ENCODE measurements around the gene FILIP1. TPM values are rescaled to one million over a fixed set of nuclear protein-coding genes. Genes with fewer than 3 reads are reported as not detected.

Gene FILIP1
- total RNA-seq, 1 experiment from 2014 or later, result 2.9 TPM

- H3K27ac Mint-ChIP-seq, result no peak overlapping the region
- POLR2A ChIA-PET, result interaction anchor here (1.1 kb wide), 1 partner anchor 33 kb away, joined by 3 read pairs; no protein-coding TSS in a partner anchor
- no peaks in the 10 kb centered on the region; the same call in 1 of the 2 replicates for H3K27me3 Mint-ChIP-seq (ENCODE audit: low read depth)
- no peaks in the 10 kb centered on the region for H3K9me3 Mint-ChIP-seq
- H3K4me3 Mint-ChIP-seq, result peak overlapping the region; percentile 81
- CTCF ChIA-PET, result interaction anchor here (1.8 kb wide), 1 partner anchor 18 kb away, joined by 6 read pairs; no protein-coding TSS in a partner anchor
- H3K36me3 Mint-ChIP-seq, result no peaks in the 10 kb centered on the region
- peaks cover 46% of the 10 kb centered on the region for H3K4me1 Mint-ChIP-seq
- DNase-seq (ENCODE audit: low spot score) (no peak), ATAC-seq (no peak)
- TF ChIP-seq RORB (CRISPR knock-in tag; IDR thresholded peaks at IDR 0.05), result no peak
- no peak for TF ChIP-seq ZBTB21 (CRISPR knock-in tag; IDR thresholded peaks at IDR 0.05; ENCODE audit: borderline replicate concordance)
- TF ChIP-seq CREB1 (CRISPR knock-in tag; IDR thresholded peaks at IDR 0.05), result no peak
- TF ChIP-seq ZNF423 (CRISPR knock-in tag; IDR thresholded peaks at IDR 0.05), result no peak
- TF ChIP-seq ZNF138 (CRISPR knock-in tag; conservative IDR thresholded peaks at IDR 0.05), result no peak
- TF ChIP-seq, protein P1, sequence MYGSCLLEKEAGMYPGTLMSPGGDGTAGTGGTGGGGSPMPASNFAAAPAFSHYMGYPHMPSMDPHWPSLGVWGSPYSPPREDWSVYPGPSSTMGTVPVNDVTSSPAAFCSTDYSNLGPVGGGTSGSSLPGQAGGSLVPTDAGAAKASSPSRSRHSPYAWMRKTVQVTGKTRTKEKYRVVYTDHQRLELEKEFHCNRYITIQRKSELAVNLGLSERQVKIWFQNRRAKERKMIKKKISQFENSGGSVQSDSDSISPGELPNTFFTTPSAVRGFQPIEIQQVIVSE (CRISPR knock-in tag; IDR thresholded peaks at IDR 0.05; ENCODE audit: borderline replicate concordance), result no peak
- TF ChIP-seq, protein P2, sequence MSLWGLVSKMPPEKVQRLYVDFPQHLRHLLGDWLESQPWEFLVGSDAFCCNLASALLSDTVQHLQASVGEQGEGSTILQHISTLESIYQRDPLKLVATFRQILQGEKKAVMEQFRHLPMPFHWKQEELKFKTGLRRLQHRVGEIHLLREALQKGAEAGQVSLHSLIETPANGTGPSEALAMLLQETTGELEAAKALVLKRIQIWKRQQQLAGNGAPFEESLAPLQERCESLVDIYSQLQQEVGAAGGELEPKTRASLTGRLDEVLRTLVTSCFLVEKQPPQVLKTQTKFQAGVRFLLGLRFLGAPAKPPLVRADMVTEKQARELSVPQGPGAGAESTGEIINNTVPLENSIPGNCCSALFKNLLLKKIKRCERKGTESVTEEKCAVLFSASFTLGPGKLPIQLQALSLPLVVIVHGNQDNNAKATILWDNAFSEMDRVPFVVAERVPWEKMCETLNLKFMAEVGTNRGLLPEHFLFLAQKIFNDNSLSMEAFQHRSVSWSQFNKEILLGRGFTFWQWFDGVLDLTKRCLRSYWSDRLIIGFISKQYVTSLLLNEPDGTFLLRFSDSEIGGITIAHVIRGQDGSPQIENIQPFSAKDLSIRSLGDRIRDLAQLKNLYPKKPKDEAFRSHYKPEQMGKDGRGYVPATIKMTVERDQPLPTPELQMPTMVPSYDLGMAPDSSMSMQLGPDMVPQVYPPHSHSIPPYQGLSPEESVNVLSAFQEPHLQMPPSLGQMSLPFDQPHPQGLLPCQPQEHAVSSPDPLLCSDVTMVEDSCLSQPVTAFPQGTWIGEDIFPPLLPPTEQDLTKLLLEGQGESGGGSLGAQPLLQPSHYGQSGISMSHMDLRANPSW (CRISPR knock-in tag; conservative IDR thresholded peaks at IDR 0.05; ENCODE audit: low read depth), result no peak
- TF ChIP-seq MXD4 (CRISPR knock-in tag; IDR thresholded peaks at IDR 0.05; ENCODE audit: borderline replicate concordance), result no peak
- no peak for TF ChIP-seq SP1 (CRISPR knock-in tag; conservative IDR thresholded peaks at IDR 0.05)
- TF ChIP-seq GTF2I (CRISPR knock-in tag; conservative IDR thresholded peaks at IDR 0.05), result no peak
- TF ChIP-seq AFF4 (CRISPR knock-in tag; IDR thresholded peaks at IDR 0.05; ENCODE audit: borderline replicate concordance), result no peak
These were observed 143.4 kb downstream of the FILIP1 start for GRCh38 chr6:75350156-75350555.

- Mint-ChIP-seq H3K36me3 (no peaks in the 10 kb centered on the region), H3K4me1 (peaks cover 50% of the 10 kb centered on the region), H3K27me3 (ENCODE audit: low read depth) (no peaks in the 10 kb centered on the region; the same call in 1 of the 2 replicates), H3K9me3 (no peaks in the 10 kb centered on the region), H3K4me3 (peak overlapping the region; percentile 81), H3K27ac (peak overlapping the region; percentile 51)
- ChIA-PET CTCF (interaction anchor here (0.6 to 1.8 kb wide), 8 partner anchors 14 to 116 kb away, joined by 3 to 6 read pairs (median 3); no protein-coding TSS in a partner anchor), POLR2A (interaction anchor here (0.5 to 1.2 kb wide), 7 partner anchors 11 to 67 kb away, joined by 3 to 5 read pairs (median 3); no protein-coding TSS in a partner anchor)
- DNase-seq (ENCODE audit: low spot score), result peak; percentile 55
- ATAC-seq, result peak; percentile 90
- no peak for TF ChIP-seq ZNF281 (CRISPR knock-in tag; IDR thresholded peaks at IDR 0.05)
- 0 out of 2 replicates have a peak, but pooled peaks have one; percentile 40 for TF ChIP-seq SMAD3 (CRISPR knock-in tag; IDR thresholded peaks at IDR 0.05; ENCODE audit: borderline replicate concordance)
- TF ChIP-seq ZNF317 (CRISPR knock-in tag; IDR thresholded peaks at IDR 0.05; ENCODE audit: borderline replicate concordance, low read depth), result no peak
- no peak for TF ChIP-seq NFE2L1 (CRISPR knock-in tag; IDR thresholded peaks at IDR 0.05)
- TF ChIP-seq, protein P3, sequence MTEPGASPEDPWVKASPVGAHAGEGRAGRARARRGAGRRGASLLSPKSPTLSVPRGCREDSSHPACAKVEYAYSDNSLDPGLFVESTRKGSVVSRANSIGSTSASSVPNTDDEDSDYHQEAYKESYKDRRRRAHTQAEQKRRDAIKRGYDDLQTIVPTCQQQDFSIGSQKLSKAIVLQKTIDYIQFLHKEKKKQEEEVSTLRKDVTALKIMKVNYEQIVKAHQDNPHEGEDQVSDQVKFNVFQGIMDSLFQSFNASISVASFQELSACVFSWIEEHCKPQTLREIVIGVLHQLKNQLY (CRISPR knock-in tag; IDR thresholded peaks at IDR 0.05), result no peak
- peak; percentile 48; the same call in 1 of the 2 replicates for TF ChIP-seq ZNF423 (CRISPR knock-in tag; IDR thresholded peaks at IDR 0.05)
- TF ChIP-seq IRF1 (CRISPR knock-in tag; IDR thresholded peaks at IDR 0.05), result no peak
- TF ChIP-seq, protein P4, sequence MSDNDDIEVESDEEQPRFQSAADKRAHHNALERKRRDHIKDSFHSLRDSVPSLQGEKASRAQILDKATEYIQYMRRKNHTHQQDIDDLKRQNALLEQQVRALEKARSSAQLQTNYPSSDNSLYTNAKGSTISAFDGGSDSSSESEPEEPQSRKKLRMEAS (CRISPR knock-in tag; IDR thresholded peaks at IDR 0.05), result peak; percentile 46; the same call in 1 of the 2 replicates
- TF ChIP-seq ZNF138 (CRISPR knock-in tag; conservative IDR thresholded peaks at IDR 0.05), result no peak
- no peak for TF ChIP-seq ZNF416 (CRISPR knock-in tag; IDR thresholded peaks at IDR 0.05)
- no peak for TF ChIP-seq NFATC4 (CRISPR knock-in tag; IDR thresholded peaks at IDR 0.05)
- TF ChIP-seq, protein P5, sequence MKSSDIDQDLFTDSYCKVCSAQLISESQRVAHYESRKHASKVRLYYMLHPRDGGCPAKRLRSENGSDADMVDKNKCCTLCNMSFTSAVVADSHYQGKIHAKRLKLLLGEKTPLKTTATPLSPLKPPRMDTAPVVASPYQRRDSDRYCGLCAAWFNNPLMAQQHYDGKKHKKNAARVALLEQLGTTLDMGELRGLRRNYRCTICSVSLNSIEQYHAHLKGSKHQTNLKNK (CRISPR knock-in tag; IDR thresholded peaks at IDR 0.05), result no peak
These were observed 144.2 kb downstream of the FILIP1 start for GRCh38 chr6:75349262-75349984.
